GM18511 (cell line): ENCODE results near the gene ARL5C.
A peak's percentile ranks its signal among the peaks of the same experiment; 100 is the strongest.
"Not testable (repeated sequence)": the region's sequence is repeated elsewhere in the genome, so short reads cannot be mapped to it uniquely, and the experiment has no call there.

Experiments used
- ATAC-seq: cut with Tn5 transposase; IDR thresholded peaks from one replicate; pipeline ENCODE4 v1.9.1; 2021; ENCODE audit warnings: mild to moderate bottlenecking, moderate library complexity; ENCODE audit not compliant: unreplicated experiment

The ARL5C gene

DNA sequence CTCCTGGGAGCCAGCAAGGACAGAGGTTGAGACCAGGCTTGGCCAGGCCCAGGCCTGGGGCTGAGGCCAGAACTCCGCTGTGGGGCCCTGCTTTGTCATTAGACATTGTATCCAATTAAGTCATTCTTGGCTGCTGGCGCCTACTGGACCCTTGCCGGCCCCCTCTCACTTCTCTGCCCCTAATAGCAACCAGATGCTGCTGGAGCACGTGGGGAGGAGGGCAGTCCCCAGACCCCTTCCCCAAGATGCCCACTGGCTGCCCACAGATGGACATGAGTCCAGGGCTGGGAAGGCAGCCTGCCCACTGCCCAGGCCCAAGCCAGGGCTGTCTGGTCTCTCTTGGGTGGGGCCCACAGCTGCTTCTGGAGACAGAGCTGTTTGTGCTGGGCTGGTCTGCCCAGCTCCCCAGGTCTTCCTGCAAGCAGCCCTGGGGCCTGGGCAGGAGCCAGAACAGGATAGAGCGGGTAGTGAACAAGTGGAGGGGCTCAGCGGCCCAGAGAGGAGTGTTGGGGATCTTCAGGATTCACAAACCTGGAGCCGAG, 22.3 kb downstream of the ARL5C start:
- ATAC-seq: no peak

DNA sequence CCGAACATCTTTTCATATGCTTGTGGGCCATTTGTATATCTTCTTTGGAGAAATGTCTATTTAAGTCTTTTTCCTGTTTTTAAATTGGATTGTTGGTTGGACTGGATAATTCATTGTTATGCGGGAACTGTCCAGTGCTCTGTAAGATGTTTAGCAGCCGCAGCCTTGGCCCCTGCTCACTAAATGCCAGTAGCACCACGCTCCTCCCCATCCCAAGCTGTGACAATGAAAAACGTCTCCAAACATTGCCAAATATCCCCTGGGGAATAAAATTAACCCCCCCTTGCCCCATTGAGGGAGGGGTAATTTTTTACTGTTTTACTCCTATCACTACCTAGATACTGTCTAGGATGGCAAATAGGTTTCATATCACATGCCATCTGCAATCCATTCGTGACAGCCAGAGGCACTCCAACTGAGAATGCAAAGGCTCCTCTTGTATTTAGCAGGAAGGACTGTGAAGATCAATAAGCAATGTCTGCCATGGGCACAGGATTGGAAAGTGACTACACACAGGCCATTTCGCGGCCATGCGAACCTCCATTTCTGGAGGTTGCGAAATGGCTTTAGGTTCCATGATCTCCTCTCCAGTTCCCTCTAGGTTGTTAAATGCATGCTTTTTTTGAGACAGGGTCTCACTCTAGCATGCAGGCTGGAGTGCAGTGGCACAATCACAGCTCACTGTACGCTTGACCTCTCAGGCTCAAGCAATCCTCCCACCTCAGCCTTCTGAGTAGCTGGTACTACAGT, 23.9 kb downstream of the ARL5C start:
- ATAC-seq: no peak

- ATAC-seq: no peak
These were observed 24.7 kb downstream of the ARL5C start for GRCh38 chr17:39141294-39141693.

DNA sequence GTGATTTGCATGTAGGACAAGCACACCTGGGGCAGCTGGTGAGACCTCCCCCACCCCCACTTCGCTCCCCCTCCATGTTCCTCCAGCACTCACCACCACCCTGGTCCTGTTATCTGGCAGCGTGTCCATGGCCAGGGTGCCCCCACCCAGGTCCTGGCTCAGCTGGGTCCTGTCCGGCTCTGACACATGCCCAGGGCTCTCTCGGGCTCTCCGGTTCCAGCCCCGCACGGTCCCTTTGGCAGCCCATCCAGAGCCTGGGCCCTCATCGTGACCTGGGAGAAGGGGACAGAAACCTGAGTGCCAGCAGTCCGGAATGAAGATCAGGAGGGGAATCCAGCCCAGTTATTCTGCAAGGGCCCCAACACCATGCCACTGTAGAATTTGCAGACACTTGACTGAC, 26.4 kb downstream of the ARL5C start:
- ATAC-seq: no peak

GRCh38 chr17:39139161-39139511, 26.8 kb downstream of the ARL5C start:
- ATAC-seq: no peak

- no peak for ATAC-seq
These were observed 27.4 kb downstream of the ARL5C start for GRCh38 chr17:39138431-39139160.

GRCh38 chr17:39134878-39135277, 31.1 kb downstream of the ARL5C start:
- no peak for ATAC-seq

- no peak for ATAC-seq
These were observed 33.8 kb downstream of the ARL5C start for GRCh38 chr17:39132192-39132610.

DNA sequence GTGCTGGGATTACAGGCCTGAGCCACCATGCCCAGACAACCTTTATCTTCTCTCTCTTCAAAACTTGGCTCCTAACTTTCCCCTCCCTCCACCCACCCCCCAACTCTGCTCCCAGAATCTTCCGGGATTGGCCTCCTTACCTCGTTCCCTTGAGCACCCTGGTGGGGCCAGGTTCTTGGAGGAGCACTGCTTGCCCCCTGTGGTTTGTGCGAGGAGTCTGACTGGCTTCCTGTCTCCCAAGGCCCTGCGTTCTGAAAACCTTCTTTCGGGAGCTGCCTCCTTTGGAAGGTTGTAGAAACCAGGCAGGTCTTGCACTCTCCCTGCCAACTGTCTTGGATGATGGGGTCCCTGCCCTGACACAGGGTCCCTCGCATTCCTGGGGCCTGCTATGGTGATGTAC, 34.3 kb downstream of the ARL5C start:
- ATAC-seq: no peak

- ATAC-seq: no peak
These were observed 35.8 kb downstream of the ARL5C start for GRCh38 chr17:39130205-39130604.

DNA sequence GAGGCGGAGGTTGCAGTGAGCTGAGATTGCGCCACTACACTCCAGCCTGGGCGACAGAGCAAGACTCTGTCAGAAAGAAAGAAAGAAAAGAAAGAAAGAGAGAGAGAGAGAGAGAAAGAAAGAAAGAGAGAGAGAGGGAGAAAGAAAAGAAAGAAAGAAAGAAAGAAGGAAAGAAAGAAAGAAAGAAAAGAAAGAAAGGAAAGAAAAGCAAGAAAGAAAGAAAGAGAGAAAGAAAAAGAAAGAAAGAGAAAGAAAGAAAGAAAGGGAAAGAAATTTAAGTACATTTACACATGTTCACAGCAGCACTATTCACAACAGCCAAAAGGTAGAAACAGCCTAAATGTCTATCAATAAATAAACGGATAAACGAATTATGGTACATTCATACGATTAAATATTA, 36.4 kb downstream of the ARL5C start:
- ATAC-seq: not testable (repeated sequence)

DNA sequence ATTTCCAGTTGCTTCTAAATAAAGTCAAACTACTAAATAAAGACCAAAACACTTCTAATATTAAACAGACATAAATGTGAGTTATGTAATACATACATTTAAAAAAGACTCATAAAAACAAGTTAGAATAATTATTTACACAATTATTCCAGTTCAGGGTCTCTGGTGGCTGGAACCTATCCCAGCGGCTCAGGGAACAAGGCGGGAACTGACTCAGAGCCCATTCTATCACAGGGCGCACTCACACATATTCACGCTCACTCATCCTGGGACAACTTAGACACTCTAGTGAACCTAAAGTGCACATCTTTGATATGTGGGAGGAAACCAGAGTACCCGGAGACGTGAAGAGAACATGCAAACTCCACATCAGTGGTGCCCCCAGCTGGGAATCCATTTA, 39.5 kb downstream of the ARL5C start:
- no peak for ATAC-seq

DNA sequence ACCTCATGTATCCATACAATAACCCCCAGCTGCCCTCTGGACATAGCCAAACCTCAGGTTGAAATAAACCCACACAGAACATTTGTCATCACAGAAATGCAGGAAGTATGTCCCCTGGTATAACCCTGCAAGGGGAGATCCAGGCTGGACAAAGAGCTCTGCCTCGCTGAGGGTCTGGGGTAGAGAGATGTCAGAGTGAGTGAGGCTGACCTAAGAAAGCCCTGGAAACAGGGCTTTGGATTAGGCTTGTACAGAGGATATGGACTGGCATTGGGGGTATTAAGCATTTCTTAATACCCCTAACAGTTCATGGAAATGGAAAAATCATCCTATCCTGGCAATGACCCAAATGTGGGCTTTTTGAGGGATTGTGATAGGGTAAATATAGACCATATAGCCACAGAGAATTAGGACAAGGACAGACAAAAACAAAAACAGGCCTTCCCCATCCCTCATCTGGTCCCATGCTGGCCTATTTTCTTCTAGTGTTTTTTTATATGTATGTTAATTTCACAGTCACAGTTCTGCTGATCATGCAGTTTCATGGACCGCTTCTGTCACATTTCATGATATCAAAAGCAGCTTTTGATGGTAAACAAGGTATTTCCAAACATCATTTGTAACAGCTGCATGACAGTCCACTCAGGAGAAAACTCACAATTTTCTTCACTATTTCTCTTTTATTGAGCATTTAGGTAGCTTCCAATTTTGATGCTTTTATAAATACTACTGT, 40.7 kb downstream of the ARL5C start:
- ATAC-seq: no peak

- ATAC-seq: no peak
These were observed 42.3 kb downstream of the ARL5C start for GRCh38 chr17:39123627-39124026.

DNA sequence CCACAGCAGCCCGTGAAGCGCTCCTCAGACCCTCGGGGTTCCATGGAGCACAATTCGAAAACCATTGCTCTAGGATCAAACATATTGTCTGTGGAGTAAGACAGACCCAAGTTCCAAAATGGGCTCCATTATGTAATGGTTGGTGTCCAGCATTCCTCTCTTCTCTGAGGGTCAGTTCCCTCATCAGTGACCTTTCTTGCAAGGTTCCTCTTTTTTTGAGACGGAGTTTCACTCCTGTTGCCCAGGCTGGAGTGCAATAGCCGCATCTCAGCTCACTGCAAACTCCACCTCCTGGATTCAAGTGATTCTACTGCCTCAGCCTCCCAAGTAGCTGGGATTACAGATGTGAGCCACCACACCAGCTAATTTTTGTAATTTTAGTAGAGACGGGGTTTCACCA, 43.0 kb downstream of the ARL5C start:
- no peak for ATAC-seq

GRCh38 chr17:39121919-39122318, 44.0 kb downstream of the ARL5C start:
- ATAC-seq: not testable (repeated sequence)

GRCh38 chr17:39118674-39119419, 47.1 kb downstream of the ARL5C start:
- peak; percentile 59 for ATAC-seq

DNA sequence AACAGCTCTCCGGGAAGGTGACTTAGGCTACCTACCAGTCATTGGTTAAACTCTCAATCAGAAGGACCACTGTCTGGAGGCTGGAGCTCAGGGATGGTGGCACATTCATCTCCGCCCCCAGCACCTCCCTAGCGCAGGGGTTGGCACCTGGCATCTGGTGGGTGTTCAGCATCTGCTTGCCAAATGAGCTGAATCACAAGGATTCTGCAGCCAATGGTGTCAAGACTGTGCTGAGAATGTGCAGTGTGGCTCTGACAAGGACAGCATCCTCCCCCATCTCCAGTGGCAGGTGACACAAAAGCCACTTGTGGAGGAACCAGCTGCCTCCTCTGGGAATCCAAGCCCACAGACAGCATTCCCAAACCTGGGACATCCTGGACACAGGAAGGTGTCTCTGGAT, 49.7 kb downstream of the ARL5C start:
- ATAC-seq: no peak

- ATAC-seq: no peak
These were observed 50.8 kb downstream of the ARL5C start for GRCh38 chr17:39115135-39115534.

DNA sequence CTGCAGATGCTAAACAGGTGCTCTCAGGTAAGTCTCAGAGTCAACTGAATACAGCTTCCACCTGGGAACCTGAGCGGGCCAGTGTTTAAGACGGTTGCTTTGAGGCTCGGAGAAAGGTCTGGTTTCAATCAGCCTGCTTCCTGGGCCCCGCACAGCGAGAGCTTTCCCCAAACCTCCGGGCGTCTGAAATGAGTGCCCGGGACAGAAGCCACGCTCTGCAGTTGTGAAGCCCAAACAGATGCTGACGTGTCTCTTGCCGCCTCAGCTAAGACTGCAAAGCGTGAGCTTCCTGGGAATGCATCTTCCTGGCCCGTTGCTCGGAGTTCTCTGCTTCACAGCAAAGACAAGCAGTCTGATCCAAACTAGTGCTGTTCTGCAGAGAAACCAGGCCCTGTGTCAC, 51.2 kb downstream of the ARL5C start:
- ATAC-seq: no peak

DNA sequence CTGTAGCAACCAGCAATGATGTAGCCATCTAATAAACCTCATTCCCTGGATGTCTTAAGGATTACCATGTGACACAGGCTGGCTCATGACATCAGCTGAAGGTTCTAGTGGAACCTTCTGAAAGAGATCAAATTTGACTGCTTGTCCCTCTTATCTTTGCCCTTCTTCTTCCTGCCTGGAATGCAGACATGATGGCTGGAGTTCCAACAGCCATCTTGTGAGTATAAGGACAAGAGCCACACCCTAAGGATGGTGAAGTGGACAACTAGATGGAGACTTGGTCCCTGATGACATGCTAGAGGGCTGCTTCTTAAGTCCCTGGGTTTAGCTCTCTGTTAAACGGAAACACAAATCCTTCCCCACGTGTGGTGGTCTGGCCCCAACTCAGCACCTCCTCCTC, 52.1 kb downstream of the ARL5C start:
- no peak for ATAC-seq
